SU-DHL-6 (cell line): Measurements from ENCODE around the gene TNFRSF18.

ENCODE experiments used
- CTCF ChIP-seq: fragments of 200-600 bp; sonication (generic); IDR thresholded peaks from one replicate; pipeline ENCODE4 v1.5.1; 2017; ENCODE audit warnings: antibody characterized with exemption, mild to moderate bottlenecking, low read length, moderate library complexity; ENCODE audit not compliant: insufficient read depth, poor library complexity, severe bottlenecking
- EZH2phosphoT487 ChIP-seq: fragments of 200-600 bp; sonication (generic), shearing (Covaris generic); conservative IDR thresholded peaks from 2 replicates; pipeline ENCODE4 v1.6.1; 2018; ENCODE audit warnings: mild to moderate bottlenecking, antibody characterized with exemption, low read length, moderate library complexity, mixed read lengths

GRCh38 chr1:1165900-1166421, 40.4 kb downstream of the TNFRSF18 start:
- TF ChIP-seq EZH2phosphoT487 = no peak
- no peak for TF ChIP-seq CTCF
